IMR-90 (cell line): ENCODE data around the gene ARHGAP10. TPM values are rescaled to one million over a fixed set of nuclear protein-coding genes. Genes with fewer than 3 reads are reported as not detected.
A peak's percentile ranks its signal among the peaks of the same experiment; 100 is the strongest.

Experiments
- ATAC-seq: fragments of 200-7000 bp; cut with Tn5 transposase; 2 replicates; pipeline ENCODE4 v1.9.1; 2020; ENCODE audit warnings: low read depth, mild to moderate bottlenecking, moderate library complexity
- BruUV-seq: library from RNA; stranded (reverse); fragments of 400-500 nt; replicated peaks from 2 replicates; lab custom pipeline; 2021; lab: Mats Ljungman, UMichigan
- CTCF ChIA-PET: fragments of 300-600 bp; formaldehyde crosslinking; extraction: SDS; loops from one replicate; lab custom pipeline; 2021; ENCODE audit warnings: antibody characterized with exemption; lab: Yijun Ruan, JAX
- POLR2A ChIA-PET: fragments of 300-600 bp; sonication (Branson Sonifier 250); formaldehyde crosslinking; loops from one replicate; lab custom pipeline; 2022; ENCODE audit warnings: antibody characterized with exemption; ENCODE audit not compliant: unreplicated experiment; lab: Charles Lee
- DNase-seq: peaks from one replicate; pipeline ENCODE4 v3.0.0; 2013
- H2AFZ ChIP-seq: replicated peaks from 2 replicates; pipeline ENCODE3; 2013; ENCODE audit warnings: low read length, mild to moderate bottlenecking; ENCODE audit not compliant: poor library complexity
- H2AK5ac ChIP-seq: 2 replicates; pipeline ENCODE4 v1.6.1; 2013; ENCODE audit warnings: low read depth, low read length, inconsistent platforms
- H2AK9ac ChIP-seq: replicated peaks from 2 replicates; pipeline ENCODE3; 2013; ENCODE audit warnings: mild to moderate bottlenecking, low read depth, low read length, moderate library complexity; ENCODE audit not compliant: poor library complexity
- H2BK120ac ChIP-seq: 2 replicates; pipeline ENCODE4 v1.6.1; 2013; ENCODE audit warnings: low read depth, low read length, inconsistent platforms
- H2BK15ac ChIP-seq: 3 replicates; pipeline ENCODE4 v1.6.1; 2013; ENCODE audit warnings: low read depth, low read length, inconsistent platforms
- H2BK20ac ChIP-seq: 2 replicates; pipeline ENCODE4 v1.6.1; 2013; ENCODE audit warnings: low read depth, mild to moderate bottlenecking, inconsistent platforms, low read length, moderate library complexity
- H2BK5ac ChIP-seq: 2 replicates; pipeline ENCODE4 v1.6.1; 2013; ENCODE audit warnings: mild to moderate bottlenecking, low read depth, low read length, inconsistent platforms; ENCODE audit not compliant: poor library complexity, severe bottlenecking
- H3K14ac ChIP-seq: replicated peaks from 2 replicates; pipeline ENCODE4 v1.6.1; 2013; ENCODE audit warnings: low read depth, low read length, inconsistent platforms
- H3K18ac ChIP-seq: 2 replicates; pipeline ENCODE4 v1.6.1; 2013; ENCODE audit warnings: low read depth, low read length, control low read depth
- H3K23ac ChIP-seq: 2 replicates; pipeline ENCODE4 v1.6.1; 2013; ENCODE audit warnings: low read depth, low read length, inconsistent platforms
- H3K27ac ChIP-seq: 2 replicates; pipeline ENCODE4 v1.5.1; 2013; ENCODE audit warnings: mild to moderate bottlenecking, control low read depth, low read length; ENCODE audit not compliant: insufficient read depth
- H3K27me3 ChIP-seq: 2 replicates; pipeline ENCODE4 v1.6.1; 2013; ENCODE audit warnings: low read length; ENCODE audit not compliant: control insufficient read depth, insufficient read depth
- H3K36me3 ChIP-seq: 2 replicates; pipeline ENCODE4 v1.6.1; 2013; ENCODE audit warnings: low read length, mixed read lengths; ENCODE audit not compliant: control insufficient read depth, insufficient read depth
- H3K4ac ChIP-seq: 2 replicates; pipeline ENCODE4 v1.6.1; 2013; ENCODE audit warnings: low read depth, low read length, inconsistent platforms
- H3K4me1 ChIP-seq: 2 replicates; pipeline ENCODE4 v1.6.1; 2013; ENCODE audit warnings: low read length, mixed read lengths; ENCODE audit not compliant: control insufficient read depth, insufficient read depth
- H3K4me2 ChIP-seq: 2 replicates; pipeline ENCODE4 v1.6.1; 2013; ENCODE audit warnings: low read depth, mild to moderate bottlenecking, control low read depth, low read length, moderate library complexity
- H3K4me3 ChIP-seq: 2 replicates; pipeline ENCODE4 v1.5.1; 2013; ENCODE audit warnings: low read depth, mild to moderate bottlenecking, control low read depth, low read length, moderate library complexity; ENCODE audit not compliant: insufficient read depth
- H3K56ac ChIP-seq: 2 replicates; pipeline ENCODE4 v1.6.1; 2013; ENCODE audit warnings: low read length, inconsistent platforms; ENCODE audit not compliant: insufficient read depth; ENCODE audit errors: extremely low read depth
- H3K79me1 ChIP-seq, 2 experiments: 2 replicates each; pipeline ENCODE4 v1.6.1; 2013; ENCODE audit warnings: low read length in 2 of 2, inconsistent platforms in 1 of 2, low read depth in 1 of 2
- H3K9ac ChIP-seq: 2 replicates; pipeline ENCODE4 v1.6.1; 2013; ENCODE audit warnings: low read depth, low read length, control low read depth
- H3K9me1 ChIP-seq: 2 replicates; pipeline ENCODE4 v1.6.1; 2013; ENCODE audit warnings: low read length, inconsistent platforms; ENCODE audit not compliant: insufficient read depth
- H3K9me3 ChIP-seq: 2 replicates; pipeline ENCODE4 v1.6.1; 2013; ENCODE audit warnings: low read length; ENCODE audit not compliant: control insufficient read depth, insufficient read depth
- H4K20me1 ChIP-seq: 2 replicates; pipeline ENCODE4 v1.6.1; 2013; ENCODE audit warnings: low read length, inconsistent platforms; ENCODE audit not compliant: insufficient read depth
- H4K5ac ChIP-seq: 2 replicates; pipeline ENCODE4 v1.6.1; 2013; ENCODE audit warnings: mild to moderate bottlenecking, low read depth, low read length, control low read depth
- H4K8ac ChIP-seq, 2 experiments: 2 replicates each; pipeline ENCODE4 v1.6.1; 2013; ENCODE audit warnings: low read depth in 2 of 2, low read length in 2 of 2, control low read depth in 1 of 2, inconsistent platforms in 1 of 2
- H4K91ac ChIP-seq: 2 replicates; pipeline ENCODE4 v1.6.1; 2013; ENCODE audit warnings: low read depth, low read length, inconsistent platforms; ENCODE audit not compliant: insufficient read depth
- CHD1 ChIP-seq: IDR thresholded peaks from 2 replicates; pipeline ENCODE4 v1.6.1; 2012; ENCODE audit warnings: low read depth, low read length, improper control_type of control experiment
- ELK1 ChIP-seq: fragments of 150-350 bp; IDR thresholded peaks from 2 replicates; pipeline ENCODE4 v1.6.1; 2016; ENCODE audit warnings: low read depth, mild to moderate bottlenecking, low read length, moderate library complexity, borderline replicate concordance
- MAFK ChIP-seq: IDR thresholded peaks from 2 replicates; pipeline ENCODE4 v1.6.1; 2012; ENCODE audit warnings: low read depth, low read length, improper control_type of control experiment
- POLR2A ChIP-seq: IDR thresholded peaks from 2 replicates; pipeline ENCODE4 v1.6.1; 2012; ENCODE audit warnings: mild to moderate bottlenecking, low read depth, low read length
- RAD21 ChIP-seq: IDR thresholded peaks from 2 replicates; pipeline ENCODE4 v1.6.1; 2012; ENCODE audit warnings: low read length, improper control_type of control experiment
- RCOR1 ChIP-seq: IDR thresholded peaks from 2 replicates; pipeline ENCODE4 v1.6.1; 2012; ENCODE audit warnings: mild to moderate bottlenecking, low read length, improper control_type of control experiment; ENCODE audit not compliant: insufficient replicate concordance
- RFX5 ChIP-seq: IDR thresholded peaks from 2 replicates; pipeline ENCODE4 v1.8.0; 2012; ENCODE audit warnings: low read depth, mild to moderate bottlenecking, low read length, moderate library complexity
- SMC3 ChIP-seq: fragments of 150-350 bp; IDR thresholded peaks from 2 replicates; pipeline ENCODE4 v1.6.1; 2016; ENCODE audit warnings: low read depth, mild to moderate bottlenecking, antibody characterized with exemption, low read length, moderate library complexity
- USF2 ChIP-seq: fragments of 150-350 bp; IDR thresholded peaks from 2 replicates; pipeline ENCODE4 v1.6.1; 2017; ENCODE audit warnings: mild to moderate bottlenecking, antibody characterized with exemption, low read length, low read depth
- WGBS, 2 experiments: methylation state at CpG; one replicate each; pipeline versions ENCODE4 v1.1.5 to v1.1.7; 2013; ENCODE audit warnings: missing lambda C conversion rate in 2 of 2; ENCODE audit not compliant: insufficient read length in 1 of 2; ENCODE audit errors: extremely low coverage in 2 of 2; 5-methylcytosine and 5-hydroxymethylcytosine counted together
- dilution Hi-C: fragments of 300-500 bp; cut with HindIII; formaldehyde crosslinking; loops from one replicate; pipeline ENCODE4 v1.14.3; 2018; ENCODE audit warnings: low sequenced_read_pairs; ENCODE audit not compliant: unreplicated experiment
- in situ Hi-C: fragments of 300-500 bp; cut with MboI; formaldehyde crosslinking; loops from 3 replicates; pipeline ENCODE4 v1.14.3; 2019; ENCODE audit warnings: low sequenced_read_pairs, inconsistent platforms, mixed read lengths
- intact Hi-C: fragments of 100-400 bp; cut with micrococcal nuclease; formaldehyde crosslinking; loops from 2 replicates; pipeline ENCODE4 v1.10.0; 2022
- polyA plus RNA-seq, 3 experiments: library from polyadenylated mRNA; depleted of rRNA; stranded (reverse); fragments of >200 nt; gene quantifications; 2 replicates each; pipeline ENCODE4 v1.2.3, GENCODE V29; 2012; ENCODE audit warnings: low replicate concordance in 1 of 3
- total RNA-seq: library from RNA; depleted of rRNA; stranded (reverse); fragments of >200 nt; gene quantifications from 2 replicates; pipeline ENCODE4 v1.2.3, GENCODE V29; 2012

The ARHGAP10 gene
- total and polyA plus RNA-seq, 2 of the 4 experiments (the other 2 are of a cell fraction), result 27.1 to 29.4 TPM

DNA sequence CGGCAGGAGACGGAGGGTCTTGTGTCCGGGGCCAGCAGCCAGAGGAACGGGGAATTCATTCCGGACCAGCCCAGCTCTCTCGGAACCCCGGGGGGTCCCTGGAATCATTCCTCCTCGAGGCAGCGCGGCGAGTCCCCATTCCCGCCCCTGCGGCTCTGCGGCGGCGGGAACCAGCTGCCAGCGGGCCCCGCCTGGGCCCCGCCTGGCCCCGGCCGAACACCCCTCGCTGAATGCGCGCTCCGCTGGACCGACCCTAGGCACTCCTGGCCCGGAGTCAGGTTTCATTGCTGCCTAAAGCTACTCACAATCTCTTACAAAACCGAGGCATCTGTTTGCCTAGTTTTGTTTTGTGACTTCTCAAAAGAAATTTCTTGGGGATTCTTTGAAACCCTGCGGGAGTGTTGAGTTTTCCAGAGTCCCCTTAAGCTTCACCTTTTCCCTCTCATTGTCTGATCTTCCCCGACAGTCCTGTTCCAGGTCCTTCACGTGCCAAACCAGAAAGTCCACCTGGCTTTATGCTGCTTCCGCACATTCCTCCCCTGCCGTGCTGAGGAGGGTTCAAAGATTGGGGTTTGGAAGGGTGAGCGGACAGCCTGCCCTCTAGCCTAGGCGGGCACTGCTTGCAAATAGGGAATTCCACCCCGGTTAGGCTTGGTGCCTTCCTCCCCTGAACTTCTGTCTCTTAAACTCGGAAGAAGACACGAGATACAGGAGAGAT is 789 bp downstream of the ARHGAP10 start:
- Histone ChIP-seq H3K9me3 (no peaks in the 10 kb centered on the region), H4K20me1 (peaks cover 23% of the 10 kb centered on the region; the same call in 1 of the 2 replicates), H2BK20ac (peak overlapping the region; percentile 76; the same call in 1 of the 2 replicates), H3K23ac (peak overlapping the region; percentile 93), H3K27me3 (no peaks in the 10 kb centered on the region), H3K4me2 (peak overlapping the region; percentile 91), H4K8ac (peak overlapping the region; percentile 15 to 89), H3K56ac (peak overlapping the region; percentile 81), H3K9ac (peak overlapping the region; percentile 98), H2AFZ (peak overlapping the region; percentile 78), H3K14ac (peak overlapping the region; percentile 89), H3K79me1 (peaks cover 17 to 50% of the 10 kb centered on the region in 2 experiments; a peak in 3 of 4 replicates), H4K5ac (peak overlapping the region; percentile 80), H2AK9ac (peak overlapping the region; percentile 80), H4K91ac (peak overlapping the region; percentile 85), H3K18ac (peak overlapping the region; percentile 84), H2BK15ac (peak overlapping the region; percentile 81; the same call in 2 of the 3 replicates), H3K4ac (peak overlapping the region; percentile 81), H2BK5ac (peak overlapping the region; percentile 90), H2BK120ac (peak overlapping the region; percentile 92), H3K4me1 (peaks cover 16% of the 10 kb centered on the region), H2AK5ac (peak overlapping the region; percentile 90), H3K36me3 (no peaks in the 10 kb centered on the region), H3K4me3 (peak overlapping the region; percentile 97), H3K27ac (peak overlapping the region; percentile 97), H3K9me1 (peaks cover 8% of the 10 kb centered on the region)
- CTCF ChIA-PET, result interaction anchor here (1.1 to 1.7 kb wide), 3 partner anchors 19 to 134 kb away, joined by 3 to 13 read pairs (median 4); no protein-coding TSS in a partner anchor
- TF ChIP-seq RCOR1 (no peak), CHD1 (no peak), ELK1 (no peak), RAD21 (no peak), USF2 (no peak), RFX5 (no peak), MAFK (no peak), POLR2A (no peak), SMC3 (no peak)
- DNase-seq (peak; percentile 39), ATAC-seq (peak; percentile 27)
- BruUV-seq, result no TSS peak
- dilution Hi-C loops, result no loop called here
- in situ Hi-C loops, result loop anchor here (5.0 kb wide), 1 partner anchor 135 kb away; no protein-coding TSS in a partner anchor
- POLR2A ChIA-PET, result interaction anchor here (0.5 to 1.7 kb wide), 3 partner anchors 49 to 198 kb away, joined by 3 to 7 read pairs (median 4); partner anchors contain the start of gene PRMT9
- intact Hi-C loops, result loop anchor here (2.0 to 5.0 kb wide), 4 partner anchors 22 to 115 kb away; partner anchors contain the start of gene PRMT9
- WGBS, 2 experiments, result 0% methylated on average over 17 of the region's 38 CpGs; no CpG with 5 or more reads in 1 of the 2 experiments
